Endothelial cell of umbilical vein (primary cell): Measurements from ENCODE around the gene ULK4. TPM values are rescaled to one million over a fixed set of nuclear protein-coding genes. Genes with fewer than 3 reads are reported as not detected.

Experiments used
- BruUV-seq: library from RNA; stranded (reverse); fragments of 400-500 nt; replicated peaks from 2 replicates; lab custom pipeline; 2021; lab: Mats Ljungman, UMichigan
- CTCF ChIA-PET: fragments of 300-600, 350-600 bp; sonication (Branson Sonifier 250); formaldehyde crosslinking; loops from one replicate; lab custom pipeline; 2021; ENCODE audit warnings: antibody characterized with exemption, inconsistent platforms; lab: Charles Lee
- POLR2A ChIA-PET: fragments of 300-600, 350-600 bp; sonication (Branson Sonifier 250); formaldehyde crosslinking; loops from one replicate; lab custom pipeline; 2021; ENCODE audit warnings: antibody characterized with exemption, inconsistent platforms; lab: Charles Lee
- DNase-seq: peaks from one replicate; pipeline ENCODE4 v3.0.0-alpha.2; 2011; ENCODE audit warnings: low read depth, low spot score
- FAIRE-seq: peaks from 2 replicates; lab custom pipeline; 2011; peaks lifted over from hg19 to GRCh38; lab: Jason Lieb, UNC
- H2AFZ ChIP-seq: 2 replicates; pipeline ENCODE4 v1.6.0; 2012; ENCODE audit warnings: low read depth, low read length, control low read depth, inconsistent platforms
- H3K27ac ChIP-seq: 2 replicates; pipeline ENCODE4 v1.5.1; 2011; ENCODE audit warnings: low read depth, mild to moderate bottlenecking, control low read depth, low read length, moderate library complexity; ENCODE audit not compliant: insufficient read depth
- H3K27me3 ChIP-seq, 2 experiments: 2 replicates each; pipeline versions ENCODE4 v1.6.0 to v1.6.1; 2011; ENCODE audit warnings: low read length in 2 of 2, mixed read lengths in 1 of 2; ENCODE audit not compliant: control insufficient read depth in 2 of 2, insufficient read depth in 2 of 2
- H3K36me3 ChIP-seq, 2 experiments: 2 replicates in 1 of 2; 3 replicates in 1 of 2; pipeline ENCODE4 v1.5.1; 2011; ENCODE audit warnings: low read length in 2 of 2, mild to moderate bottlenecking in 1 of 2, moderate library complexity in 1 of 2; ENCODE audit not compliant: control insufficient read depth in 2 of 2, insufficient read depth in 2 of 2; ENCODE audit errors: extremely low read depth in 1 of 2
- H3K4me1 ChIP-seq: 3 replicates; pipeline ENCODE4 v1.5.1; 2011; ENCODE audit warnings: mild to moderate bottlenecking, low read length; ENCODE audit not compliant: control insufficient read depth, insufficient read depth; ENCODE audit errors: extremely low read depth
- H3K4me2 ChIP-seq: 2 replicates; pipeline ENCODE4 v1.6.1; 2011; ENCODE audit warnings: low read length, control low read depth, mixed read lengths; ENCODE audit not compliant: insufficient read depth
- H3K4me3 ChIP-seq, 3 experiments: fragments of 200-600 bp in 1 of 3; sonication (generic), shearing (Covaris generic) in 1 of 3; replicated peaks in 1 of 3; 2 replicates each; pipeline ENCODE4 v1.5.1; 2011 to 2016; ENCODE audit warnings: control low read depth in 3 of 3, low read length in 3 of 3, mild to moderate bottlenecking in 2 of 3, inconsistent platforms in 1 of 3, low read depth in 1 of 3, moderate library complexity in 1 of 3; ENCODE audit not compliant: insufficient read depth in 1 of 3
- H3K79me2 ChIP-seq: 2 replicates; pipeline ENCODE4 v1.6.0; 2012; ENCODE audit warnings: low read length, inconsistent platforms; ENCODE audit not compliant: control insufficient read depth, insufficient read depth
- H3K9ac ChIP-seq: replicated peaks from 2 replicates; pipeline ENCODE3; 2011; ENCODE audit warnings: low read length, control low read depth; ENCODE audit not compliant: insufficient read depth; ENCODE audit errors: extremely low read depth
- H3K9me1 ChIP-seq: replicated peaks from 3 replicates; pipeline ENCODE4 v1.6.0; 2011; ENCODE audit warnings: mild to moderate bottlenecking, low read length; ENCODE audit not compliant: control insufficient read depth, insufficient read depth; ENCODE audit errors: extremely low read depth
- H3K9me3 ChIP-seq: replicated peaks from 2 replicates; pipeline ENCODE4 v1.5.1; 2012; ENCODE audit warnings: low read length, inconsistent platforms; ENCODE audit not compliant: control insufficient read depth, insufficient read depth
- H4K20me1 ChIP-seq: replicated peaks from 2 replicates; pipeline ENCODE3; 2011; ENCODE audit warnings: mild to moderate bottlenecking, low read length; ENCODE audit not compliant: control insufficient read depth, insufficient read depth; ENCODE audit errors: extremely low read depth
- CTCF ChIP-seq, 2 donors: IDR thresholded peaks; 1 replicate in 1 of 2; 2 replicates in 1 of 2; pipeline ENCODE4 v1.5.1; 2011; ENCODE audit warnings: low read length in 2 of 2, mild to moderate bottlenecking in 2 of 2, moderate library complexity in 2 of 2, control low read depth in 1 of 2, inconsistent platforms in 1 of 2, low read depth in 1 of 2; ENCODE audit not compliant: insufficient read depth in 1 of 2; ENCODE audit errors: extremely low read depth in 1 of 2
- EZH2 ChIP-seq: IDR thresholded peaks from 2 replicates; pipeline ENCODE4 v1.6.1; 2012; ENCODE audit warnings: borderline replicate concordance, low read depth, mild to moderate bottlenecking, moderate library complexity, low read length, inconsistent platforms; ENCODE audit not compliant: severe bottlenecking
- FOS ChIP-seq: IDR thresholded peaks from 2 replicates; pipeline ENCODE4 v1.6.1; 2011; ENCODE audit warnings: mild to moderate bottlenecking, low read length, moderate library complexity, borderline replicate concordance; ENCODE audit not compliant: insufficient read depth
- GATA2 ChIP-seq: IDR thresholded peaks from 2 replicates; pipeline ENCODE4 v1.7.0; 2011; ENCODE audit warnings: low read depth, mild to moderate bottlenecking, moderate library complexity, mixed read lengths, low read length; ENCODE audit not compliant: insufficient read length, insufficient read depth
- JUN ChIP-seq: IDR thresholded peaks from 2 replicates; pipeline ENCODE4 v1.6.1; 2011; ENCODE audit warnings: borderline replicate concordance, low read depth; ENCODE audit not compliant: insufficient read length, insufficient read depth
- MAX ChIP-seq: IDR thresholded peaks from 2 replicates; pipeline ENCODE4 v1.6.1; 2011; ENCODE audit not compliant: insufficient read depth, insufficient read length
- MYC ChIP-seq: IDR thresholded peaks from one replicate; pipeline ENCODE4 v1.6.1; 2011; ENCODE audit warnings: mild to moderate bottlenecking, low read depth, low read length
- POLR2A ChIP-seq: IDR thresholded peaks from 2 replicates; pipeline ENCODE4 v1.6.1; 2012; ENCODE audit warnings: low read depth, mild to moderate bottlenecking, control low read depth, low read length
- POLR2AphosphoS5 ChIP-seq: IDR thresholded peaks from 2 replicates; pipeline ENCODE4 v1.6.1; 2012; ENCODE audit warnings: low read depth, mild to moderate bottlenecking, control low read depth, low read length, moderate library complexity; ENCODE audit not compliant: insufficient read depth
- dilution Hi-C: fragments of 300-500 bp; cut with MboI; formaldehyde crosslinking; loops from one replicate; pipeline ENCODE4 v1.15.0; 2019; ENCODE audit warnings: low sequenced_read_pairs; ENCODE audit not compliant: extremely low pct_ligation_motif_present
- intact Hi-C: fragments of 100-400 bp; cut with micrococcal nuclease; formaldehyde crosslinking; loops from one replicate; pipeline ENCODE4 v1.10.0; 2022
- polyA plus RNA-seq, 4 experiments: library from polyadenylated mRNA; depleted of rRNA in 3 of 4; stranded (reverse) in 3 of 4; unstranded in 1 of 4; fragments of >200 nt; gene quantifications; 2 replicates each; pipeline versions ENCODE4 v1.2.1 to v1.2.3, GENCODE V29; 2011 to 2012; ENCODE audit warnings: missing spikeins in 1 of 4
- total RNA-seq: library from RNA; stranded (reverse); gene quantifications from 2 replicates; pipeline ENCODE4 v1.2.3, GENCODE V29; 2021

Gene ULK4
- total and polyA plus RNA-seq, 2 donors (not counting 3 experiments of a cell fraction or from before 2014, with no cell fraction given) = 3.3 to 16.0 TPM

- no peak overlapping the region for H3K4me3 ChIP-seq
- no peak for TF ChIP-seq JUN
- TF ChIP-seq POLR2AphosphoS5 = no peak
- TF ChIP-seq FOS = no peak
- no peak for TF ChIP-seq GATA2
- no peak for TF ChIP-seq CTCF (IDR thresholded peaks at IDR 0.05; ENCODE audit: extremely low read depth in 1 of 2, insufficient read depth in 1 of 2, low read depth in 1 of 2, low read length in 2 of 2)
- TF ChIP-seq MAX = no peak
- no peak for TF ChIP-seq EZH2
- no peak for TF ChIP-seq MYC
- no peak for TF ChIP-seq POLR2A
- FAIRE-seq = no peak
- H3K4me2 ChIP-seq = no peak overlapping the region
- intact Hi-C loops (no loop called here), dilution Hi-C loops (no loop called here)
- no peak overlapping the region for H3K9ac ChIP-seq
- no peak for DNase-seq
- no peaks in the 10 kb centered on the region for H3K79me2 ChIP-seq
- H3K27me3 ChIP-seq = no peaks in the 10 kb centered on the region
- H3K9me3 ChIP-seq = no peaks in the 10 kb centered on the region
- no peaks in the 10 kb centered on the region for H3K36me3 ChIP-seq
- no peaks in the 10 kb centered on the region for H4K20me1 ChIP-seq
- ChIA-PET CTCF (no interaction called here), POLR2A (no interaction called here)
- no peaks in the 10 kb centered on the region for H3K4me1 ChIP-seq
- no peak overlapping the region for H2AFZ ChIP-seq
- no TSS peak for BruUV-seq
- no peak overlapping the region for H3K27ac ChIP-seq
- H3K9me1 ChIP-seq = no peaks in the 10 kb centered on the region
Observed at GRCh38 chr3:41565948-41566514, 395.9 kb downstream of the ULK4 start.
